ENCODE measurements around the gene F2.

- TF ChIP-seq, protein P1, sequence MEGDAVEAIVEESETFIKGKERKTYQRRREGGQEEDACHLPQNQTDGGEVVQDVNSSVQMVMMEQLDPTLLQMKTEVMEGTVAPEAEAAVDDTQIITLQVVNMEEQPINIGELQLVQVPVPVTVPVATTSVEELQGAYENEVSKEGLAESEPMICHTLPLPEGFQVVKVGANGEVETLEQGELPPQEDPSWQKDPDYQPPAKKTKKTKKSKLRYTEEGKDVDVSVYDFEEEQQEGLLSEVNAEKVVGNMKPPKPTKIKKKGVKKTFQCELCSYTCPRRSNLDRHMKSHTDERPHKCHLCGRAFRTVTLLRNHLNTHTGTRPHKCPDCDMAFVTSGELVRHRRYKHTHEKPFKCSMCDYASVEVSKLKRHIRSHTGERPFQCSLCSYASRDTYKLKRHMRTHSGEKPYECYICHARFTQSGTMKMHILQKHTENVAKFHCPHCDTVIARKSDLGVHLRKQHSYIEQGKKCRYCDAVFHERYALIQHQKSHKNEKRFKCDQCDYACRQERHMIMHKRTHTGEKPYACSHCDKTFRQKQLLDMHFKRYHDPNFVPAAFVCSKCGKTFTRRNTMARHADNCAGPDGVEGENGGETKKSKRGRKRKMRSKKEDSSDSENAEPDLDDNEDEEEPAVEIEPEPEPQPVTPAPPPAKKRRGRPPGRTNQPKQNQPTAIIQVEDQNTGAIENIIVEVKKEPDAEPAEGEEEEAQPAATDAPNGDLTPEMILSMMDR (IDR thresholded peaks at IDR 0.05) = no peak
- TF ChIP-seq EZH2 (IDR thresholded peaks at IDR 0.05) = no peak
Observed at GRCh38 chr11:46733234-46733633, 14.2 kb downstream of the F2 start.

All from neural progenitor cell (in vitro differentiated cells).